ENCODE results near the gene SPC24.

DNA sequence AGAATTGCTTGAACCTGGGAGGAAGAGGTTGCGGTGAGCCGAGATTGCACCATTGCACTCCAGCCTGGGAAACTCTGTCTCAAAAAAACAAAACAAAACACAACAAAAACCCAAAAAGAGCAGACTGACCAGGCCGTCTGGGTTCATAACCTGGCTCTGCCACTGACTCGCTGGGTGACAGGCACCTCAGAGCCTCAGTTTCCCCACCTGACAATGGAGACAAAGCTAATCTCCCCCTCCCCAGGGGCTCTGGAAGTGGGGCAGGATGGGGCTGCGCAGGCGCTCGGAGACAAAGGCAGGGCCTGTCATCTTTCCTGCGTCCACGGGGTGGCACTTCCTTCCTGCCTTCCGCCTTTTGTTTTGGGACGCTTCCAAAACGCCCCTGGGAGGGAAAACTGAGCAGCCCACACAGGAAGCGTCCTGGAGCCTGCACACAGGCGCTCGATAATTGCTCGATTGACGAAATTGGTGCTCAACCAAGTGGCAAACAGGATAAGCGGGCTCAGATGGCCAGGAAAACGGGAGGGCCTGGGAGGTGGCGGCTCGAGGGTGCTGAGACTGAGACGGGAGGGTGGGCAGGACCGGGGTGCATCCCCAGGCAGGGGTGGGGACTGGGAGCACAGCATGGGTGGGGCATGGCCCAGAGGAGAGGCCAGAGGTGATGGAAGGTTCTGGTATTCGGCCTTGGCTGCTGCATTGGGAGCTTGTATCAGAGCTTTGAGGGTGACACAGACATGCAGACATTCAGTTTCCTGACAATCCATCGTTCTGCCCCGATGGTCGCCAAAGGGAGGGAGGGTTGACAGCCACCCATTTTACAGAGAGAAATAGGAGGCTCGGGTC, 17.8 kb downstream of the SPC24 start:
- TF ChIP-seq, protein P1, sequence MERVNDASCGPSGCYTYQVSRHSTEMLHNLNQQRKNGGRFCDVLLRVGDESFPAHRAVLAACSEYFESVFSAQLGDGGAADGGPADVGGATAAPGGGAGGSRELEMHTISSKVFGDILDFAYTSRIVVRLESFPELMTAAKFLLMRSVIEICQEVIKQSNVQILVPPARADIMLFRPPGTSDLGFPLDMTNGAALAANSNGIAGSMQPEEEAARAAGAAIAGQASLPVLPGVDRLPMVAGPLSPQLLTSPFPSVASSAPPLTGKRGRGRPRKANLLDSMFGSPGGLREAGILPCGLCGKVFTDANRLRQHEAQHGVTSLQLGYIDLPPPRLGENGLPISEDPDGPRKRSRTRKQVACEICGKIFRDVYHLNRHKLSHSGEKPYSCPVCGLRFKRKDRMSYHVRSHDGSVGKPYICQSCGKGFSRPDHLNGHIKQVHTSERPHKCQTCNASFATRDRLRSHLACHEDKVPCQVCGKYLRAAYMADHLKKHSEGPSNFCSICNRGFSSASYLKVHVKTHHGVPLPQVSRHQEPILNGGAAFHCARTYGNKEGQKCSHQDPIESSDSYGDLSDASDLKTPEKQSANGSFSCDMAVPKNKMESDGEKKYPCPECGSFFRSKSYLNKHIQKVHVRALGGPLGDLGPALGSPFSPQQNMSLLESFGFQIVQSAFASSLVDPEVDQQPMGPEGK (CRISPR knock-in tag; IDR thresholded peaks at IDR 0.05; ENCODE audit: borderline replicate concordance) = no peak
- TF ChIP-seq ESRRG (CRISPR knock-in tag; IDR thresholded peaks at IDR 0.05) = no peak
- TF ChIP-seq ZFP3 (CRISPR knock-in tag; IDR thresholded peaks at IDR 0.05) = no peak
- TF ChIP-seq ZNF565 (CRISPR knock-in tag; conservative IDR thresholded peaks at IDR 0.05; ENCODE audit: low read depth) = no peak
- no peak for TF ChIP-seq SNAI2 (CRISPR knock-in tag; IDR thresholded peaks at IDR 0.05)
- TF ChIP-seq ARNTL (CRISPR knock-in tag; IDR thresholded peaks at IDR 0.05; ENCODE audit: borderline replicate concordance, low read depth) = no peak
- no peak for TF ChIP-seq CREB5 (CRISPR knock-in tag; IDR thresholded peaks at IDR 0.05; ENCODE audit: low read depth)
- no peak for TF ChIP-seq CSDC2 (CRISPR knock-in tag; IDR thresholded peaks at IDR 0.05)
- no peak for TF ChIP-seq ZC3H10 (CRISPR knock-in tag; IDR thresholded peaks at IDR 0.05)
- no peak for TF ChIP-seq RARB (CRISPR knock-in tag; IDR thresholded peaks at IDR 0.05)

Measured in SK-N-SH treated with all-trans-retinoic acid at 6 μM for 48 hours (cell line).